Progenitor cell of endocrine pancreas (in vitro differentiated cells): ENCODE results near the gene IPPK. TPM values are rescaled to one million over a fixed set of nuclear protein-coding genes. Genes with fewer than 3 reads are reported as not detected.

ENCODE experiments used
- DNase-seq: peaks from one replicate; pipeline ENCODE4 v3.0.0; 2021; ENCODE audit warnings: low spot score; ENCODE audit not compliant: unreplicated experiment
- H3K27ac Mint-ChIP-seq: 2 replicates; pipeline ENCODE4 v1.8.0; 2021; ENCODE audit warnings: mild to moderate bottlenecking, moderate library complexity, mixed read lengths
- H3K27me3 Mint-ChIP-seq: 2 replicates; pipeline ENCODE4 v1.8.0; 2021; ENCODE audit warnings: mixed read lengths
- H3K36me3 Mint-ChIP-seq: 2 replicates; pipeline ENCODE4 v1.8.0; 2022; ENCODE audit warnings: mixed read lengths; ENCODE audit not compliant: insufficient read depth
- H3K4me1 Mint-ChIP-seq: 2 replicates; pipeline ENCODE4 v1.8.0; 2021; ENCODE audit warnings: low read depth, mixed read lengths
- H3K4me3 Mint-ChIP-seq: 2 replicates; pipeline ENCODE4 v1.8.0; 2021; ENCODE audit warnings: low read depth, mild to moderate bottlenecking, moderate library complexity, mixed read lengths
- H3K9me3 Mint-ChIP-seq: 2 replicates; pipeline ENCODE4 v1.8.0; 2021; ENCODE audit warnings: low read depth, mixed read lengths
- CTCF ChIP-seq: fragments of 200-600 bp; sonication (generic); IDR thresholded peaks from one replicate; pipeline ENCODE4 v1.5.0; 2021; ENCODE audit warnings: antibody characterized with exemption, mild to moderate bottlenecking; ENCODE audit not compliant: unreplicated experiment
- long read RNA-seq: library from polyadenylated mRNA; unstranded; transcript quantifications from one replicate; pipeline ENCODE4 v2.0.0, GENCODE V29; 2020
- total RNA-seq: library from RNA; stranded (reverse); gene quantifications from 2 replicates; pipeline ENCODE4 v1.2.1, GENCODE V29; 2021

IPPK gene
- 10.2 and 10.8 TPM in 2 replicates for total RNA-seq
- long read RNA-seq, full-length matches to known transcripts: 16 of 28 reads
- long read RNA-seq, partial matches to known transcripts: 6 of 28 reads
- long read RNA-seq, other reads (novel, unspliced or antisense): 6 of 28 reads

DNA sequence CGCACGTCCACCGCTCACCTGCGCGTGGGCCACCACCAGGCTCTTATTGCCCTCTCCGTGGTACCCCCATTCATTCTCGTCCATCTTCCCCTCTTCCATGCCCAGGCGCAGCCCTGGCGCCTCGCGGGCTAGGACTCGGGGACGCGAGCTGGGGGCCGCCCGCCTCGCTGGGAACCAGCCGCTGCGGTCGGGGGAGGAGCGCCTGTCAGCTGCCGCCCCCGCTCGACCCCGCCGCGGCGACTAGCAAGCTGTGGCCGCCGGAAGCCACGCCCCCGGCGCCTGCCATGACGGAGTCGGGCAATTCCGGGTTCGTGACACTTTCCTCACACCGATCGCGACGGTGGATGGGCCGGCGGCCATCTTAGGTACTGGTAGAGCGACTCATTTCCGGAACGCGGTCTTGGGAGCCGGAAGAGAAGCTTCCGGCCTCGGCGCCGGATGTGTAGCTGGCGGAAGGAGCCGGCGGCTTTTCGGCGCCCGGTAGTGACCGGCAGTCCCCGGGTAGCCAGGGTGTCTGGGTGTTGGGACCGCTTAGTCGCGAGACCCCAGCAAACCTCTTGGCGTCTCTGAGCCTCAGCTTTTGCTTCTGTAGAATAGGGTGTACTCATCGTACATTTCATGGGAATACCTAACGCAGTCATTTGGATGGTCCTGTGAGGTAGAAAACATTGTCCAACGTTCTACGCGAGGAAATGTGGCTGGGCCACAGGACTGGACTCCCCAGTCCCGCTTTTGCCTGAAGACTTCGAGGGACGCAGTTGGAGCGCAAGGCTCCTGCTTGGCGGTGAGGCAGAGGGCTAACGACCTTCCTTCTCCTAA is at the start of gene IPPK:
Gene IPPK (minus strand): TSS at position 242 of the 819 bp plus-strand sequence. CDS start 143 bp downstream, at position 99.
- peaks cover 2% of the 10 kb centered on the region for H3K36me3 Mint-ChIP-seq
- peaks cover 8% of the 10 kb centered on the region for H3K4me1 Mint-ChIP-seq
- no peaks in the 10 kb centered on the region for H3K9me3 Mint-ChIP-seq

DNA sequence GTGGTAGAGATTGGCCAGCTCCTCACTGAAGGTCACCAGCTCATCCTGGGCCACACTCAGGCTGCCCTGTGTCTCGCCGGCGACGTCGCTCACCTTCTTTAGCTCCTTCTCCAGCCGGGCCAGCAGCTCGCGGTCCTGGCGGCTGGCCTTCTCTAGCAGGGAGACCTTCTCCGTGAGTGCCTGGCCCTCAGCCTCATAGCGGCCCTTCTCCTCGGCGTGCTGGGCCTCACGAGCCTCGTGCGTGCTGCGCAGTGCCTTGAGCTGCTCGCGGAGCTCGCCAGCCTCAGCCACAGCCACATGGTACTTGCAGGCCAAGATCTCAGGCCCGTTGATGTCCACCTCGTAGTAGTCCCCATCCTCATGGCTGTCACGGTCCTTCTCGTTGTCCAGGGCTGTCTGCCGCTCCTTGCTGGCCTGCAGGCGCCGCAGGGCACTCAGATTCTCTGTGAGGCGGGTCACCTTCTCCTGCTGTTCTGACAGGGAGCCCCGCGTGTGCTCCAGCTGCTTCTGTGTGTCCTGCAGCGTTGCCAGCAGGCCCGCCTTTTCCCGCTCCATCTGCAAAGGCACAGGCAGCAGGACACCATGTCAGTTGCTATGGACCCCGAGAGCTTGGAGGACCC is 49.2 kb upstream of the IPPK start:
- Mint-ChIP-seq H3K9me3 (no peaks in the 10 kb centered on the region), H3K27me3 (no peaks in the 10 kb centered on the region), H3K27ac (no peak overlapping the region), H3K36me3 (peaks cover 6% of the 10 kb centered on the region), H3K4me3 (no peak overlapping the region), H3K4me1 (peaks cover 1% of the 10 kb centered on the region)
- TF ChIP-seq CTCF: no peak
- DNase-seq: no peak

More for the DNA sequence above, at the start of gene IPPK:
- H3K27me3 Mint-ChIP-seq: no peaks in the 10 kb centered on the region
- peak within 1 kb of the TSS; percentile 97 for H3K27ac Mint-ChIP-seq
- peak within 1 kb of the TSS; percentile 94 for H3K4me3 Mint-ChIP-seq
- no peak for TF ChIP-seq CTCF
- peak; percentile 93 for DNase-seq

DNA sequence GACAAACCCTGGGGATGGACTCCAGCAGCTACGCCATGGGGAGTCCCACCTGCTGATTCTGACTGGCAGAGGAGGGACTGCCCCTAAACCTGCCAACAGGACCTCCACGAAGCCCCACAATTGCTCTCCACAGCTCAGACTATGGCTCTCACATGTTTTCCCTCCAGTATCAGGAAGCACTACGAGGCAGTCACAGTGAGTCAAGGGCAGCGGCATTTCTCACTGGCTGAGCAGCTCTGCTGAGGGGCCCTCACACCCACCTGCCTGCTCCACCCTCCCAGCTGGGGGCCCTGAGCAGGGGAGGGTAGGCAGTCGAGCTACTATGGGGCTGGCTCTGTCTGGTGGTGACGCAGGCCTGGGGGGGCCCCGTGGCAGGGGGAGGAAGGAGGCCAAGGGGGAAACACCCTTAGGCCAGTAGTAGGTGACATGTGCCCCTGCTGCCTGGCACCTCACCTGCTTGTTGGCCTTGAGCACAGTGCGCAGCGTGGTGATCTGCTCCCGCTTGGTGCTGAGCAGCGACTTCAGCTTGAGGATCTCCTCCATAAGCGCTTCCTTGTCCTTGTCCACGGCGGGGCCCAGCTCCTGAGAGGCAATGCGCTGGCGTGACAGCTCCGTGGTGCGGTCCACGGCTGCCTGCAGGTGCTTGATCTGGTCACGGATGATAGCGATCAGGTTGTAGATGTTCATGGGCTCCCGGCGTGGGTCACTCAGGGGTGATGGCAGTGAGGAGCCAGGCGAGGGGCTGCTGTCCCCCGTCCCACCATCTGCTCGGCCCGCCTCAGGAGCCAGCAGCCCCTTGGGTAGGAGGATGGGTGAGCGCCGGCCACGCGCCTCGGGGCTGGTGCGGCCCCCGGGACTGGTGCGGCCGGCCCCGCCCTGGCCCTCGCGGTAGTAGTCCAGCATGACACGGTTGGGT is 48.4 kb upstream of the IPPK start:
- Mint-ChIP-seq H3K4me3 (no peak overlapping the region), H3K9me3 (no peaks in the 10 kb centered on the region), H3K4me1 (peaks cover 1% of the 10 kb centered on the region), H3K27ac (no peak overlapping the region), H3K27me3 (no peaks in the 10 kb centered on the region), H3K36me3 (peaks cover 8% of the 10 kb centered on the region)
- TF ChIP-seq CTCF: no peak
- no peak for DNase-seq

DNA sequence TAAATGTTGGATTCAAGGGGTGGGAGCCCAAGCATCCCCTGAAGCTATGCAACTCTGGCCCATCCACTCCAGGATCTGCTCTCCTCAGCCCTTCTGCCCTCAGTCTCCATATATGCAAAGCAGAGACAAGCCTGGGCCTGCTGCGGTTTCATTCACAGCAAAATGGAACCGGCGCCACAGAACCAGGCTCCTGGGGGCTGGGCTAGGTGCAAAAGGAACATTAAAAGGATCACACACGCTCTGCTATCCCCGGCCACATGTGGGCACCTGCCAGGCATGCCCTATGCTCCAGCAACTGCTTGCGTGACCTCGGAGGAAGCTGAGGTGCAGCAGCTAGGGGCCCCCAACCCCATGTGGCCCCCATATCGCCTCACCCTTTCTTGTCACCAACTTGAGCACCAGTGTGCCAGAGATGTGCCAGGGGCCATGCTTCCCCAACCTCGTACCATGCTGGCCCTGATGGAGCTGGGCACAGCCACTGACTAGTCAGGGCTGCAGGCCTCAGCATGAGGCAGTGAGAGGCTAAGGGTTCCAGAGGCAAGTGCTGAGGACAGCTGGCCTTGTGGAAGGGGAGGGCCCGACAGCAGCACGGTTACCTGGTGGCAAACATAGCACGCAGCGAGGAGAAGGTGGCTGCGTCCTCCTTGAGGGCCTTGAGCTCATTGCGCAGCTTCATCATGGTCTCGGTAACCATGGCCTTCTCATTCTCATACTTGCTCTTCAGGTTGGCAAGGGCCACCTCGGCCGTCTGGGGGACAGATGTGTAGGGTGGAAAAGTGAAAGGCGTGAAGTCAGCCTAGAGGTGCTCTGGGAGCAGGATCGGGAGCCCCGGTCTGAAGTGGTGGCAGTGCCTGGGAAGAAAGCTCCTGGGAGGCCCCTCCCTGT is 47.5 kb upstream of the IPPK start:
- H3K27me3 Mint-ChIP-seq: no peaks in the 10 kb centered on the region
- no peak overlapping the region for H3K27ac Mint-ChIP-seq
- no peak for TF ChIP-seq CTCF
- DNase-seq: no peak
- H3K36me3 Mint-ChIP-seq: peaks cover 13% of the 10 kb centered on the region
- H3K9me3 Mint-ChIP-seq: no peaks in the 10 kb centered on the region
- no peaks in the 10 kb centered on the region for H3K4me1 Mint-ChIP-seq
- no peak overlapping the region for H3K4me3 Mint-ChIP-seq
